Mucosa of descending colon (tissue), 3 donors: ENCODE data around the gene CSNK1A1. TPM values are rescaled to one million over a fixed set of nuclear protein-coding genes. Genes with fewer than 3 reads are reported as not detected.
A peak's percentile ranks its signal among the peaks of the same experiment; 100 is the strongest.
"Not testable (repeated sequence)": the region's sequence is repeated elsewhere in the genome, so short reads cannot be mapped to it uniquely, and the experiment has no call there.

Experiments used
- ATAC-seq: fragments of 200-7000 bp; cut with Tn5 transposase; one replicate; pipeline ENCODE4 v1.9.1; 2020; ENCODE audit warnings: mild to moderate bottlenecking, moderate library complexity
- DNase-seq, 3 donors: peaks; one replicate each; pipeline ENCODE4 v3.0.0-alpha.2; 2020
- H3K36me3 ChIP-seq: fragments of 200-600 bp; one replicate; pipeline ENCODE4 v1.8.0; 2021; ENCODE audit warnings: low read depth, mild to moderate bottlenecking
- H3K4me1 ChIP-seq: fragments of 200-600 bp; one replicate; pipeline ENCODE4 v1.8.0; 2021; ENCODE audit warnings: low read depth, mild to moderate bottlenecking
- H3K4me3 ChIP-seq: fragments of 200-600 bp; one replicate; pipeline ENCODE4 v1.8.0; 2021; ENCODE audit warnings: mild to moderate bottlenecking
- H3K9me3 ChIP-seq: fragments of 200-600 bp; one replicate; pipeline ENCODE4 v1.8.0; 2021; ENCODE audit warnings: mild to moderate bottlenecking
- intact Hi-C, 2 donors: fragments of 100-400 bp; cut with DNase I in 1 of 2; cut with micrococcal nuclease in 1 of 2; formaldehyde crosslinking; loops; one replicate each; pipeline versions ENCODE4 v1.11.0 to v1.11.1; 2022; cut with DNase I, micrococcal nuclease
- total RNA-seq, 3 donors: library from RNA; stranded (reverse); fragmentation: NEBNext Ultra II Directional in 2 of 3; extraction: Animal tissue kit (Norgen Biotek cat#: 25700) in 2 of 3; gene quantifications; one replicate each; pipeline versions ENCODE4 v1.2.1 to v1.2.4, GENCODE V29; 2021 to 2023
- TF ChIP-seq, protein P1 (sequence below): fragments of 200-600 bp; IDR thresholded peaks from one replicate; pipeline ENCODE4 v1.8.0; 2022; ENCODE audit warnings: antibody characterized with exemption, mild to moderate bottlenecking
- donor health status: DM: no; HTN: no; CAD: no; lungs with moderate emphysema.
- donor health status: DM: no; HTN: no; CAD: no.
- donor health status: DM: no; HTN: yes; CAD: no.

The CSNK1A1 gene
- total RNA-seq, 3 donors from 2014 or later: 200 to 233 (median 224) TPM

DNA sequence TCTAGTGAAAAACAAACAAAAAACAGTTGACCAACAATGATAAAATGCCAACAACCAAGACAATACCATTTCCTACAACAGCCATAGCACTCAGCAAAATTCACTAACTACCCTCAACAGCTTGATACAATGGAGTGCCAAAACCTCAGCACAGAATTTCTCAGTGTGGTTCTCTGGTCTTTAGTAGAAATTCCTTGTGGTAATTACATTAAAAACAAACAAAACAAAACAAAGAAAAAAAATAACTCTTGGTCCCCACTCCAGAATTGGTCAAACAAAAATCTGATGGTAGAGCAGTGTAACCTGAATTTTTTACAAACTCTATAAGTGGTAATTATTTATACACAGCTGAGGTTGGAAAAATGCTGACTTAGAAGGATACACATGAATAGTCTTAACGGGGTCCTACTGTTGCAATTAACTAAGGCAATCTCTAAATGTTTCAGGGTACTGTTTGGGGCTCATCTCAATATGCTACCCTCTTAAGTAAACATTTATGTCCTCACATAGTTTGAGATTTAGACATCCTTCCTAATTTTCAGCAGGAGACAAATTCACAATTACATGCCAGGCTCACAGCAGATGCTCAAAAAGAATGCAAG lies 13.8 kb downstream of the CSNK1A1 start:
- intact Hi-C loops: no loop called here
- H3K4me1 ChIP-seq: peaks cover 27% of the 10 kb centered on the region

DNA sequence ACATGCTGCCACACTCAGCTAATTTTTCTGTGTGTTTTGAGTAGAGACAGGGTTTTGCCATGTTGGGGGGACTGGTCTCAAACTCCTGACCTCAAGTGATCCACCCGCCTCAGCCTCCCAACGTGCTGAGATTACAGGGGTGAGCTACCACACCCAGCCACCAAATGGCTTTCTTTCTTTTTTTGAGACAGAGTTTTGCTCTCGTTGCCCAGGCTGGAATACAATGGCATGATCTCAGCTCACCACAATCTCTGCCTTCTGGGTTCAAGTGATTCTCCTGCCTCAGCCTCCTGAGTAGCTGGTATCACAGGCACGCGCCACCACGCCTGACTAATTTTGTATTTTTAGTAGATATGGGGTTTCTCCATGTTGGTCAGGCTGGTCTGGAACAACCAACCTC lies 15.5 kb downstream of the CSNK1A1 start:
- peaks cover 27% of the 10 kb centered on the region for H3K4me1 ChIP-seq
- H3K36me3 ChIP-seq, DNase-seq, intact Hi-C loops, H3K4me3 ChIP-seq, H3K9me3 ChIP-seq, ATAC-seq: not testable (repeated sequence)

More for the DNA sequence above, 13.8 kb downstream of the CSNK1A1 start:
- no peak for DNase-seq
- Histone ChIP-seq H3K9me3 (no peaks in the 10 kb centered on the region), H3K36me3 (no peaks in the 10 kb centered on the region), H3K4me3 (no peak overlapping the region)
- no peak for ATAC-seq
- TF ChIP-seq, protein P1, sequence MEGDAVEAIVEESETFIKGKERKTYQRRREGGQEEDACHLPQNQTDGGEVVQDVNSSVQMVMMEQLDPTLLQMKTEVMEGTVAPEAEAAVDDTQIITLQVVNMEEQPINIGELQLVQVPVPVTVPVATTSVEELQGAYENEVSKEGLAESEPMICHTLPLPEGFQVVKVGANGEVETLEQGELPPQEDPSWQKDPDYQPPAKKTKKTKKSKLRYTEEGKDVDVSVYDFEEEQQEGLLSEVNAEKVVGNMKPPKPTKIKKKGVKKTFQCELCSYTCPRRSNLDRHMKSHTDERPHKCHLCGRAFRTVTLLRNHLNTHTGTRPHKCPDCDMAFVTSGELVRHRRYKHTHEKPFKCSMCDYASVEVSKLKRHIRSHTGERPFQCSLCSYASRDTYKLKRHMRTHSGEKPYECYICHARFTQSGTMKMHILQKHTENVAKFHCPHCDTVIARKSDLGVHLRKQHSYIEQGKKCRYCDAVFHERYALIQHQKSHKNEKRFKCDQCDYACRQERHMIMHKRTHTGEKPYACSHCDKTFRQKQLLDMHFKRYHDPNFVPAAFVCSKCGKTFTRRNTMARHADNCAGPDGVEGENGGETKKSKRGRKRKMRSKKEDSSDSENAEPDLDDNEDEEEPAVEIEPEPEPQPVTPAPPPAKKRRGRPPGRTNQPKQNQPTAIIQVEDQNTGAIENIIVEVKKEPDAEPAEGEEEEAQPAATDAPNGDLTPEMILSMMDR: no peak

DNA sequence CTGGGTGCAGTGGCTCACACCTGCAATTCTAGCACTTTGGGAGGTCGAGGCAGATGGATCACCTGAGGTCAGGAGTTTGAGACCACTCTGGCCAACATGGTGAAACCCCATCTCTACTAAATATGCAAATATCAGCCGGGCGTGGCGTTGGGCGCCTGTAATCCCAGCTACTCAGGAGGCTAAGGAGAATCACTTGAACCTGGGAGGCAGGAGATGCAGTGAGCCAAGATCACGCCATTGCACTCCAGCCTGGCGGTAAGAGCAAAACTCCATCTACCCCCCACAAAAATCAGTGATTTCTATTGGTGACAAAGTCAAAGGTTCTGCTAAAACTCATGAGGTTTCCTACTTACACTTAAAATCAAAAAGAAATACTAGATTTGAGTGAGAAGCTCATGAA lies 18.8 kb downstream of the CSNK1A1 start:
- intact Hi-C loops: no loop called here
- DNase-seq (no peak), ATAC-seq (no peak)
- Histone ChIP-seq H3K9me3 (no peaks in the 10 kb centered on the region), H3K36me3 (no peaks in the 10 kb centered on the region), H3K4me1 (peaks cover 40% of the 10 kb centered on the region), H3K4me3 (no peak overlapping the region)
- TF ChIP-seq, protein P1: no peak

DNA sequence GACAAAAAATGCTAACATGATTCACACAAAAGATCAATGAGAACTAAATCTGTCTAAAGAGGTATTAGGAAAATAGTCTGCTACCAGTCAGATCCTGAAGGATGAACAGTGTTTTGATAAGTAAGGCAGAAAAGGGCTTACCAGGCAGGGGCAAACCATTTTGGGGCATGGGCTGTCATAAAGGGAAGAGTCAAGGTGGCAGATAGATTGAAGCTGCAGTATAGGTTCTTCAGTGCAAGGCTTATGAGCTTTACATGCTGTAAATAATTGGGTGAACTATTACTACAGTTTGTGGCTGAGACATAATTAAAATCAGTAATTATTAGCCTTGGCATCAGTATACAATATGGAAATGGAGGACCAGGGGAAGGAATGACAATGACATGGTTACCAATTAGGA lies 21.8 kb downstream of the CSNK1A1 start:
- ATAC-seq (no peak), DNase-seq (no peak)
- Histone ChIP-seq H3K9me3 (no peaks in the 10 kb centered on the region), H3K36me3 (no peaks in the 10 kb centered on the region), H3K4me1 (peaks cover 50% of the 10 kb centered on the region), H3K4me3 (no peak overlapping the region)
- intact Hi-C loops: no loop called here
- TF ChIP-seq, protein P1: no peak

DNA sequence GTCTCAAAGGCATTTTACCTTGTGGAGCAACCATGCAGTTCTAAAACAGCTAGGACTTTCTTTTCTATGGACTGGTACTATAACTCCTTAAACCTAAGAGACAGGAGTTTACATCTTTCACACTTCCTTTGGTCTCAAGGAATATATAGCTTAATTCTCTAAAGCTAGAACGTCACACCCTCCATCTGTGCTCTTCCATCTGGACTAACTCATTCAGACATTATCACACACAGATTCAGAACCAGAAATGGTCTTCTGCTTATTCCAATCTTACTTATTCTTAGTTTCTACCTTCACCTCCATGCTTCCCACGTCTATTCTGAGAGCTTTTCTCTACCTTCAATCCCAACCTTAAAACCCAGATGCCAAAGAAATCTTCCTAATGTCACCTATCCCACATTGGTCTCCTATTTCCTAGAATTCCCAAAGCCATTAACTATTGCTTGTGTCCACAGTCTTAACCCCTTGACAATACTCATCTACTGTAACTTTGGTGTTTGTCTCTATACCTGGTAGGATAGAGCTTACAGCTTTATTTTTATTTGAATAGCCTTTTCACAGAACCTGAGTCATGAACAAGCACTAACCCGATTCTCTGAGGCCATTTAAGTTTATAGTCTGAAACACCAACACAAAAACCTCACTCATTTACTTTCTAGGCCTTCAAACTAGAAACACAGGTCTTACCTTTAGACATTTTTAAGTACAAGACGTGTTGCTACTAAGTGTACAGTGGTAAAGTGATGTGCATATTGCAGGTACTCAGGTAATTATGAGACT lies 22.8 kb downstream of the CSNK1A1 start:
- Histone ChIP-seq H3K4me1 (peaks cover 44% of the 10 kb centered on the region), H3K4me3 (no peak overlapping the region), H3K9me3 (no peaks in the 10 kb centered on the region), H3K36me3 (no peaks in the 10 kb centered on the region)
- intact Hi-C loops: no loop called here
- DNase-seq (no peak), ATAC-seq (peak; percentile 33)
- TF ChIP-seq, protein P1: no peak

DNA sequence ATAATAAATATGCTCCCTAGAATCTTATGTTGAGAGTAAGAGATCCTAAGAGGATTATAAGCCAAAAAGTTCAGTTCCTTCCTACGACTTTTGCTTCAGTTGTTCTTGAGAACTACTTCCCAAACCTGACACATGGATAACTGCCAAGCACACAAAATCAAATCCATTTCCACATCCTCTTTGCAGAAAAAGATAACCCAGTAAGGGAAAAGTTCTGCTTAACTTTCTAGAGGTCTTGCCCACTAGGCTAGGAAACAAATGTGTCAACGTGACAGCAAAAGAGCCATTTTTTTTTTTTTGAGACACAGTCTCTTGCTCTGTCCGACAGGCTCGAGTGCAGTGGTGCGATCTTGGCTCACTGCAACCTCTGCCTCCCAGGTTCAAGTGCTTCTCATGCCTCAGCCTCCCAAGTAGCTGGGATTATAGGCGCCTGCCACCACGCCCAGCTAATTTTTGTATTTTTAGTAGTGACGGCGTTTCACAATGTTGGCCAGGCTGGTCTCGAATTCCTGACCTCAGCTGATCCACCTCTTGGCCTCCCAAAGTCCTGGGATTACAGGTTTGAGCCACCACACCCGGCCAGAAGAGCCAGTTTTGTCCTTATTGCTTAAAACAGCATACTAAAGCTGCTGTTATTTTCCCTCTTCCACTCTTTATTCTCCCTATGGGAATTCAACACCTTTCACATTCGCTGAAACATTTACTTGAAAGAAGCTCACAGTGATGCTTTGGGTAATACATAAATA lies 24.2 kb downstream of the CSNK1A1 start:
- no peaks in the 10 kb centered on the region for H3K36me3 ChIP-seq
- peaks cover 39% of the 10 kb centered on the region for H3K4me1 ChIP-seq
- no peak for DNase-seq
- H3K9me3 ChIP-seq: no peaks in the 10 kb centered on the region
- H3K4me3 ChIP-seq: no peak overlapping the region
- TF ChIP-seq, protein P1: no peak
- peak; percentile 14 for ATAC-seq
- intact Hi-C loops: no loop called here
